GM23338 (cell line): ENCODE data around the gene BMP5. TPM values are rescaled to one million over a fixed set of nuclear protein-coding genes. Genes with fewer than 3 reads are reported as not detected.

Source experiments
- ATAC-seq: fragments of 200-7000 bp; cut with Tn5 transposase; 3 replicates; pipeline ENCODE4 v1.9.1; 2020
- DNase-seq: peaks from one replicate; pipeline ENCODE4 v3.0.0-alpha.2; 2015; ENCODE audit warnings: low spot score
- H2AFZ ChIP-seq: fragments of 200-600 bp; sonication (generic); 2 replicates; pipeline ENCODE4 v1.8.0; 2016; ENCODE audit warnings: antibody characterized with exemption, mild to moderate bottlenecking, moderate library complexity
- H3F3A ChIP-seq: fragments of 200-600 bp; sonication (generic); replicated peaks from 2 replicates; pipeline ENCODE4 v1.8.0; 2017; ENCODE audit warnings: antibody characterized with exemption, mixed run types, low read depth
- H3K27ac ChIP-seq: fragments of 200-600 bp; sonication (generic); 2 replicates; pipeline ENCODE4 v1.6.1; 2016; ENCODE audit warnings: low read depth
- H3K27me3 ChIP-seq: fragments of 200-600 bp; sonication (generic); 2 replicates; pipeline ENCODE4 v1.8.0; 2016; ENCODE audit warnings: mild to moderate bottlenecking, mixed run types, moderate library complexity; ENCODE audit not compliant: insufficient read depth
- H3K36me3 ChIP-seq: fragments of 200-600 bp; sonication (generic); 2 replicates; pipeline ENCODE4 v1.8.0; 2016; ENCODE audit warnings: mild to moderate bottlenecking; ENCODE audit not compliant: insufficient read depth
- H3K4me1 ChIP-seq: fragments of 200-600 bp; sonication (generic); 2 replicates; pipeline ENCODE4 v1.8.0; 2016; ENCODE audit warnings: mild to moderate bottlenecking, moderate library complexity; ENCODE audit not compliant: insufficient read depth
- H3K4me2 ChIP-seq: fragments of 200-600 bp; sonication (generic); 2 replicates; pipeline ENCODE4 v1.7.1; 2017; ENCODE audit warnings: mixed run types
- H3K4me3 ChIP-seq: fragments of 200-600 bp; sonication (generic); 2 replicates; pipeline ENCODE4 v1.6.1; 2016; ENCODE audit warnings: mixed run types
- H3K79me2 ChIP-seq: fragments of 200-600 bp; sonication (generic); replicated peaks from 2 replicates; pipeline ENCODE4 v1.8.0; 2017; ENCODE audit warnings: mild to moderate bottlenecking; ENCODE audit not compliant: insufficient read depth
- H3K9me2 ChIP-seq: fragments of 200-600 bp; sonication (generic); 2 replicates; pipeline ENCODE4 v1.8.0; 2017; ENCODE audit not compliant: insufficient read depth
- H4K20me1 ChIP-seq: fragments of 200-600 bp; sonication (generic); replicated peaks from 2 replicates; pipeline ENCODE4 v1.8.0; 2017; ENCODE audit warnings: mild to moderate bottlenecking; ENCODE audit not compliant: insufficient read depth
- H3K27ac Mint-ChIP-seq: 2 replicates; pipeline ENCODE4 v1.8.0; 2020; ENCODE audit warnings: inconsistent platforms, mild to moderate bottlenecking, moderate library complexity, mixed read lengths
- H3K27me3 Mint-ChIP-seq: 3 replicates; pipeline ENCODE4 v1.8.0; 2022; ENCODE audit warnings: low read depth, mild to moderate bottlenecking, moderate library complexity, mixed read lengths, inconsistent platforms; ENCODE audit not compliant: insufficient read depth, poor library complexity
- H3K36me3 Mint-ChIP-seq: 3 replicates; pipeline ENCODE4 v1.8.0; 2021; ENCODE audit warnings: low read depth, mild to moderate bottlenecking, inconsistent platforms, moderate library complexity, mixed read lengths
- H3K4me1 Mint-ChIP-seq: 3 replicates; pipeline ENCODE4 v1.8.0; 2020; ENCODE audit warnings: mild to moderate bottlenecking, inconsistent platforms, mixed read lengths
- H3K4me3 Mint-ChIP-seq: 3 replicates; pipeline ENCODE4 v1.8.0; 2021; ENCODE audit warnings: moderate library complexity, mild to moderate bottlenecking, inconsistent platforms, mixed read lengths
- H3K9me3 Mint-ChIP-seq: 3 replicates; pipeline ENCODE4 v1.8.0; 2020; ENCODE audit warnings: moderate library complexity, mild to moderate bottlenecking, inconsistent platforms, mixed read lengths
- CTCF ChIP-seq, 2 experiments: fragments of 200-600 bp in 1 of 2; sonication (generic) in 1 of 2; conservative IDR thresholded peaks; 2 replicates each; pipeline versions ENCODE4 v1.5.1 to v1.6.1; 2016 to 2017; ENCODE audit warnings: antibody characterized with exemption in 2 of 2, low read depth in 2 of 2, mild to moderate bottlenecking in 2 of 2, moderate library complexity in 1 of 2
- ETS1 ChIP-seq: IDR thresholded peaks from 2 replicates; pipeline ENCODE4 v1.6.1; 2016; ENCODE audit warnings: antibody characterized with exemption
- EZH2 ChIP-seq: fragments of 200-600 bp; sonication (generic); IDR thresholded peaks from one replicate; pipeline ENCODE4 v1.8.0; 2017; ENCODE audit warnings: antibody characterized with exemption, mild to moderate bottlenecking, low read depth; ENCODE audit not compliant: unreplicated experiment
- EZH2phosphoT487 ChIP-seq: fragments of 200-600 bp; sonication (generic); IDR thresholded peaks from one replicate; pipeline ENCODE4 v1.8.1; 2018; ENCODE audit warnings: antibody characterized with exemption; ENCODE audit not compliant: unreplicated experiment
- JUNB ChIP-seq: IDR thresholded peaks from one replicate; pipeline ENCODE4 v1.6.1; 2016; ENCODE audit warnings: antibody characterized with exemption; ENCODE audit not compliant: unreplicated experiment
- NANOG ChIP-seq: IDR thresholded peaks from 2 replicates; pipeline ENCODE4 v1.6.1; 2016; ENCODE audit warnings: antibody characterized with exemption, borderline replicate concordance
- STAT1 ChIP-seq: IDR thresholded peaks from one replicate; pipeline ENCODE4 v1.6.1; 2016; ENCODE audit warnings: antibody characterized with exemption; ENCODE audit not compliant: unreplicated experiment
- ZNF114 ChIP-seq: fragments of 250-450 bp; sonication (Bioruptor Pico); IDR thresholded peaks from 2 replicates; pipeline ENCODE4 v1.5.0; 2020; ENCODE audit warnings: mild to moderate bottlenecking, moderate library complexity
- ZNF331 ChIP-seq: fragments of 250-450 bp; sonication (Bioruptor Pico); IDR thresholded peaks from 2 replicates; pipeline ENCODE4 v1.5.0; 2020; ENCODE audit warnings: low read depth, mild to moderate bottlenecking, moderate library complexity
- ZNF462 ChIP-seq: fragments of 250-450 bp; sonication (Bioruptor Pico); IDR thresholded peaks from 2 replicates; pipeline ENCODE4 v1.5.0; 2020; ENCODE audit warnings: mild to moderate bottlenecking, moderate library complexity
- polyA plus RNA-seq: library from polyadenylated mRNA; unstranded; fragments of >200 nt; fragmentation: Nextera tagmentation; extraction: Ambion mirVana; gene quantifications from 2 replicates; pipeline ENCODE4 v1.2.1, GENCODE V29; 2016
- total RNA-seq: library from RNA; depleted of rRNA; stranded (reverse); fragments of >200 nt; shearing (Covaris generic); gene quantifications from 2 replicates; pipeline ENCODE4 v1.2.3, GENCODE V29; 2014

The BMP5 gene
- total and polyA plus RNA-seq, 2 experiments from 2014 or later, result 0.06 to 0.07 TPM

GRCh38 chr6:55918639-55919038 lies 43.2 kb upstream of the BMP5 start (continued):
- TF ChIP-seq ZNF462 (CRISPR knock-in tag) (no peak), EZH2 (no peak), CTCF (conservative IDR thresholded peaks at IDR 0.05; ENCODE audit: low read depth in 2 of 2) (no peak), STAT1 (no peak), NANOG (no peak), JUNB (no peak)

GRCh38 chr6:55917751-55918415 lies 42.5 kb upstream of the BMP5 start:
- peaks cover 11% of the 10 kb centered on the region; the same call in 1 of the 2 replicates for H3K4me1 ChIP-seq
- no peak overlapping the region for H2AFZ ChIP-seq
- H4K20me1 ChIP-seq, result no peaks in the 10 kb centered on the region
- Mint-ChIP-seq H3K36me3 (no peaks in the 10 kb centered on the region), H3K9me3 (no peaks in the 10 kb centered on the region; the same call in 2 of the 3 replicates), H3K27ac (peak overlapping the region; percentile 82), H3K4me3 (no peak overlapping the region), H3K27me3 (no peaks in the 10 kb centered on the region), H3K4me1 (peaks cover 15% of the 10 kb centered on the region)
- H3K4me3 ChIP-seq, result no peak overlapping the region
- H3K9me2 ChIP-seq, result no peaks in the 10 kb centered on the region
- DNase-seq (no peak), ATAC-seq (no peak)
- H3K4me2 ChIP-seq, result no peak overlapping the region
- H3F3A ChIP-seq, result no peaks in the 10 kb centered on the region
- no peaks in the 10 kb centered on the region for H3K36me3 ChIP-seq
- no peak overlapping the region for H3K27ac ChIP-seq
- H3K79me2 ChIP-seq, result no peaks in the 10 kb centered on the region
- no peaks in the 10 kb centered on the region for H3K27me3 ChIP-seq
- no peak for TF ChIP-seq NANOG
- no peak for TF ChIP-seq ZNF331 (CRISPR knock-in tag)
- no peak for TF ChIP-seq ZNF114 (CRISPR knock-in tag)
- TF ChIP-seq EZH2, result no peak
- TF ChIP-seq JUNB, result no peak
- TF ChIP-seq ETS1, result no peak
- TF ChIP-seq EZH2phosphoT487, result no peak
